T-helper 1 cell treated with Interleukin-12 subunit alpha and Interleukin-12 subunit beta and Interleukin-4 antibody, amounts not matched to agents 30 ng/mL and 1 ng/mL, for 36 hours (primary cell): Measurements from ENCODE around the gene GIPC1. TPM values are rescaled to one million over a fixed set of nuclear protein-coding genes. Genes with fewer than 3 reads are reported as not detected.

Source experiments
- intact Hi-C: fragments of 100-400 bp; cut with micrococcal nuclease; formaldehyde crosslinking; loops from one replicate; pipeline ENCODE4 v1.15.1; 2024
- total RNA-seq: library from RNA; stranded (reverse); gene quantifications from 2 replicates; pipeline ENCODE4 v1.2.3, GENCODE V29; 2022

Gene GIPC1
- total RNA-seq, 1 donor from 2014 or later: 46.4 TPM

DNA sequence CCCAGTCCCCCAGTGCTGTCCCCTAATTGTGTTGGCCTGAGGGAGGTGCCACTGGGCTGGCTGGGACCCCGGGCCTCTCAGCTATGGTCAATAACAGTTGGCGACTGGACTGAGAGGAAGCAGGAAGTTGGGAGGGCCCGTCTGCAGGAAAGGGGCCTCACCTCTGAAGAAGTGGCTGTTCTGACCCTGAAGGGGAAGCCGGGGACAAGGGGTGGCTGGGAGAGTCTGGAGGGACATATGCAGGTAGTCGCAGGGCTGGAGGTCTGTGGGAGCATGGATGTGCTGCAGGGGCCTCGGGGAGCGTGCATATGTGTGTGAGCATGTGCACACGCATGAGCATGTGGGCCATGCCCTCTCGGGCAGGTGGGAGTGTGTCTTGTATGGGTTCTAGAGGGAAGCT, 56.9 kb downstream of the GIPC1 start:
- intact Hi-C loops: no loop called here

DNA sequence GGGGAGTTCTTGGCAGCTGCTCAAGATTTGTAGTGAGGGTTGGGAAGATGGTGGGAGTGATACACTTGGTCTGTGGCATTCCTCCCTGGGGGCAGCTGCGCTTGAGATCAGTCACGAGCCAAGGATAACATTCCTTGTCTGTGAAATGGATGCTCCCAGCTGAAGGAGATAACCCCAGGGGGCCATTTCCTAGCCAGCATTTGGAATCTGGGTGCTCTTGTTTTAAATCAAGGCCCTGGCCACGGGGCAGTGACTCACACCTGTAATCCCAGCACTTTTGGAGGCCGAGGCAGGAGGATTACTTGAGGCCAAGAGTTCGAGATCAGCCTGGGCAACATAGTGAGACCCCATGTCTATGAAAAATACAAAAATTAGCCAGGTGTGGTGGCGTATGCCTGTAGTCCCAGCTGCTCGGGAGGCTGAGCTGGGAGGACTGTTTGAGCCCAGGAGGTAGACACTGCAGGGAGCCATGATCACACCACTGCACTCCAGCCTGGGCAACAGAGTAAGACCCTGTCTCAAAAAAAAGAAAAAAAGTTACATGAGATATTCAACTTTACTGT, 58.3 kb downstream of the GIPC1 start:
- intact Hi-C loops: no loop called here

DNA sequence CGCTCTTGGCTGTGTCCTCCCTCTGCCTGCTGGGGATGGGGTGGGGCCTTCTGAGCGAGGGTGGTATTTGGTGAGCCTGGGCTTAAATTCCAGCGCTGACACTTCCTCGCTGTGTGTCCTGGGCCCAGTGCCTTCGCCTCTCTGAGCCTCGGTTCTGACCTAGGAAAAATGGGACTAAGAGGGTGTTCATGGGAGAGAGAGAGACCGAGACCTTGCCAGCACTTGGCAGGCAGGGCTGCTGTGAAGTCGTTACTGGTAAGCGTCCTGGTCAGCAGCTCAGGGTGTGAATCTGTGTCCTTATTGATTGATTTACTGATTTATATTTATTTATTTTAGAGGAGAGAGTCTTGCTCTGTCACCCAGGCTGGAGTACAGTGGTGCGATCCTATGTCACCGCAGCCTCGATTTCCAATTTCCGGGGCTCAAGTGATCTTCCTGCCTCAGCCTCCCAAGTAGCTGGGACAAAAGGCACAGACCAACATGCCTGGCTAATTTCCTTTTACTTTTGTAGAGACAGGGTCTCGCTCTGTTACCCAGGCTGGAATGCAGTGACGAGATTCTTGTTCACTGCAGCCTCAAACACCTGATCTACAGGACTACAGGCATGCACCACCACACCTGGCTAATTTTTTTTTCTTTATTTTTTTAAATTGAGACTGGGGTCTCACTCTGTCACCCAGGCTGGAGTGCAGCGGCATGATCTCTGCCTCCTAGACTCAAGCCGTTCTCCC, 60.4 kb downstream of the GIPC1 start:
- intact Hi-C loops: no loop called here

DNA sequence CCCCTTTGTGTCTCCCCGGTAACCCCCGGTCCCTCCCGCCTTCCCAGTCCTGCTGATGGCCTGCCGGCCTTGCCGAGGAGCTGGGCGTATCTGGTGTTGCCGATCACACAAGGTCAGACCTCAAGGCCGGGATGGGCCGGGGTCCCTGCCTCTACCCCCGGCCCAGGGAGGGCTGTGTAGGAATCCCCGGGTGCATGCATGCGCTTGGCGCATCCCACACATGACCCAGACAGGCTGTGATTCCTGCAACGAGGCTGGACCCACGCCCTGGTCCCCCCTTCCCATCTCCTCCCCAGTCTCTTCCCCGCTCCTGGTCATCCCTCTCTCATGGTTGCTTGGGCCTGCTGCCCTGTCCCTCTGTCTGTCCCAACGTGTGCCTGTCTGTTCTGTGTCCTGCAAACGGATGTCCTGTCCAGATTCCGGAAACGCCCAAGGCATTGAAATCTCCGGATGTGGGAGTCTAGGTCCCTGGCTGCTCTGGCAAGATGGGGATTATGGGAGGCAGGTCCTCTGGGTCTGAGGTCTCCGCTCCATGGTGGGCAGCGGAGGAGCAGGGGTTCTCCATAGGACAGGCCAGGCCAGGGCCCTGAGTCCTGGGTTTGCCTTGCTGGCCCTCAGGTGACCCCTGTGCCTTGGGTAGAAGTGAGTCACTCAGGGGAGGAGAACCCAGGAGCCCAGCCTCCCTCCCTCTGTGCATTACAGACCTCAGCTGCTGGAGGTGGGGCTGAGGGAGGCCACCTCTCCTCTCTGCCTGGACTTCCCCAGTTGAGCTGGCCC, 61.2 kb downstream of the GIPC1 start:
- intact Hi-C loops: no loop called here

DNA sequence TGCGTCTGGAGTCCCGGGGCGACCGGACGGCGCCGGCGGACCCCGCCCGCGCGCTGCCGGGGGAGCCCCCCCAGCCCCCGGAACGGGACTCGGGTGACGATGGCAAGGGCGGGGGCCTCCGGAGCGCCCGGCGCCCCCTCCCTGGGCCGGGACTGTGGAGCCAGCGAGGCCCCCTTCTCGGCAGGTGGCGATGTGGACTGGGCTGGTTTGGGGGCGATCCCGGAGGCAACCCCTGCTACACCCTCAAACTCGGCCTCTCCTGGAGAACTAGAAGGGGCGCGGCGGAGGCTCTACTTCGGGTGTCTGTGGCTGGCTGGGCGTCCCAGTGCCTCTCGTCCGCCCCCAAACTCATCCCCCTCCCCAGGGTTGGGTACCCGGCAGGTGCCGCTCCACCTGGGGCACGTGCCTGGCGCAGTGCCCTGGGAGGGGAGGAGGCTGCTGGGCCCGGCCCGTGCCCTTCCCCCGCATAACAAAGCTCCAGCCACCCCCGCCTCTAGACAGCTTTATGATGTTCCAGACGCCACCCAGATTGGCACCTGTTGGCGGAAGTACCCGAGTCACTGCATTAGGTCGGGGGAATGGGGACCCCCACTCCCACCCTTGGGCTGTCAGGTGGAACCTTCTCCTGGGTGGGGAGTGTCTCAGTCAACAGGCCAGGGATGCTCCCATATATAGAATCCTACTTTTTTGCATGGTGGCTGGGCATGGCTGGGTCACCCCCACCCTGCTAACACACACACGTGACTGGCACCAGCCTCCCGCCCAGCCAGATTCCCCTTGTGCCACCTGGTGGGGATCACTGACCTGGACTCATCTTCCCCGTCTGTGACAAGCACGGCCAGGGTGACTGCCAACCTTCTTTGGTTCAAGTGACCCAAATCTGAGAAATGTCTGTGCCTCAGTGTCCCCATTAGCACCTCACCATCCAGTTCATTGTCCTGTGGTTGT, 62.1 kb downstream of the GIPC1 start:
- intact Hi-C loops: no loop called here

DNA sequence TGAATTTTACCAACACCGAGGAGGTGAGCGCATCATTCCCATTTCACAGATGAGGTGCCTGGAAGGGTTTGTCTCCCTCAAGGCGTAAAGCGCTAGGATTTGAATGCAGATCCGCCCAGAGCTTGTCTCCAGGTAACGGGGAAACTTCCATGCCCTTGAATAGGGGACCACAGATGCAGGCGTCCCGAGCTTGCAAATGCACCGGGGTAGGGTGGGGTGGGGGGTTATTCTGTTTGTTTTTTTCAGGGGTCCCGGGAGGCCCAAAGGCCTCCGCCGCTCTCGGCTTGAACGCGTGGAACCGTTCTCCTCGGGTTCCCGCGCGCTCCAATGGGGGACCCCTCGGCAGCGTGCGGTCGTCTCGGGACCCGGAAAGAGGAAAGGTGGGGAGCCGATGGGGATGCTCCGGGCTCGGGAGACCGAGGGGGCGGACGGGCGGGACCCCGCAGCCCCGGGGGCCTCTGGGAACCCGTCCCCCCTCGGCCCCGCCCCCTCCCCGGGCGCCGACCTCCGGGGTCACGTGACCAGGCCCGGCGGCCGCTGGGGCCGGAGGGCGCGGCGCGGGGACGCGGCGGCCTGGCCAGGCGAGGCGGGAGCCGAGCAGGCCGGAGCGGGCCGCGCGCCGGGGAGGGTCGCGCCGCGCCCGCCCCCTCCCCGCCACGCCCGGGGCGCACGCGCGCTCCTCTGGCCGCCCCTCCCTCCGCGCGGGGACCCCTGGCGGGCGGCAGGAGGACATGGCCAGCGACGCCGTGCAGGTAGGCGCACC, 63.0 kb downstream of the GIPC1 start, which contains the start of gene PKN1:
Gene PKN1, plus strand, starts transcription at position 516 of the 763 bp plus-strand sequence. Its CDS starts 216 bp downstream, at position 732.
- intact Hi-C loops: loop anchor here (1.0 kb wide), 4 partner anchors 7 to 53 kb away; partner anchors contain the start of gene DDX39A

DNA sequence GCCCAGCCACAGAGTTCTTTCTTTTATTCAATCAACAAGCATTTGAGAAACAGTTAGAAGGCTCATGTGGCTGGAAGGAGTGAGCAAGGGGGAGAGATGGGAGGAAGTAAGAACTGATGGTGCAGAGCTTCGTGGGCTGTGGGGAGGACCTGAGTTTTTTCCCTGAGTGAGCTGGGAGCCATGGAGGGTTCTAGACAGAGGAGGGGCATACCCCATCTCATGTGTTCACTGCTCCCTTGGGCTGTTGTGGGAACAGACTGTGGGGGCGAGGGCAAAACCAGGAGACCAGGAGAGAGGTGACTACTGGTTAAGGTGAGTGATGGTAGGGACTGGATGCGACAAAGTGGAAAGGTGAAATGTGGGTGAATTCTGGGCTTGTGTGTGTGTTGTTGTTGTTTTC, 65.2 kb downstream of the GIPC1 start:
- intact Hi-C loops: no loop called here

DNA sequence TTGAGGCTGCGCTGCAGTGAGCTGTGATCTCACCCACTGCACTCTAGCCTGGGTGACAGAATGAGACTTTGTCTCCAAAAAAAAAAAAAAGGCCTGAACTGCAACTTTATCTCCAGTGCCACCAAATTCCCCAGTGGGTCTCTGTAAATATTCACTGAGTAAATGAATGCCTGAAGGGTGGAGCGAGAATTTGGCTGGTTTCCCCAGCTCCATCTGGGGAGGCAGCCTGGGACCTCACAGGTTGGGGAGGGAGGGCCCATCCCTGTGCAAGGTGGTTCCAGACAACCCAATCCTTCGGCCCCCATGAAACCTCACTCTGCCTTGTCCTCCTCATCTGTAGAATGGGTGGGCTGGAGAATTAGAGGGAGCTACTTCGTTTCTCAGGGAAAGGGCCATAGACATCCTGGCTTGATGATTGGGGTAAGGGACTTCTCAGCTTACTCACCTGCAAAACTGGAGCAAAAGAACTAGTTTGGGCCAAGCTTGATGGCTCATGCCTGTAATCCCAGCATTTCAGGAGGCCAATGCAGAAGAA, 67.0 kb downstream of the GIPC1 start:
- intact Hi-C loops: no loop called here

Other genes starting within 250 kb of the GIPC1 start
- 218 and 221 TPM in 2 replicates for gene ADGRE5, start 114.7 kb downstream of the GIPC1 start, total RNA-seq
- gene DDX39A, start 76.8 kb downstream of the GIPC1 start, total RNA-seq: 238 and 242 TPM in 2 replicates
- gene PKN1, start 62.8 kb downstream of the GIPC1 start, total RNA-seq: 200 and 201 TPM in 2 replicates
- 0.39 and 0.41 TPM in 2 replicates for gene PTGER1, start 20.8 kb downstream of the GIPC1 start, total RNA-seq
- gene DNAJB1, start 22.3 kb upstream of the GIPC1 start, total RNA-seq: 79.9 and 83.2 TPM in 2 replicates
- 127 and 129 TPM in 2 replicates for gene TECR, start 33.5 kb upstream of the GIPC1 start, total RNA-seq
- gene NDUFB7, start 75.9 kb upstream of the GIPC1 start, total RNA-seq: 107 and 121 TPM in 2 replicates
- gene CLEC17A, start 87.0 kb upstream of the GIPC1 start, total RNA-seq: not detected in 2 replicates
- gene ADGRE3, start 178.7 kb upstream of the GIPC1 start, total RNA-seq: not detected in 2 replicates
- gene ZNF333, start 193.9 kb upstream of the GIPC1 start, total RNA-seq: 13.3 and 14.5 TPM in 2 replicates